H9 (cell line): ENCODE data around the gene TNFSF9. TPM values are rescaled to one million over a fixed set of nuclear protein-coding genes. Genes with fewer than 3 reads are reported as not detected.
"Not testable (repeated sequence)": the region's sequence is repeated elsewhere in the genome, so short reads cannot be mapped to it uniquely, and the experiment has no call there.

Experiments used
- DNase-seq: peaks from one replicate; pipeline ENCODE4 v3.0.0-alpha.2; 2017
- H2AFZ ChIP-seq: one replicate; pipeline ENCODE4 v1.6.1; 2013; ENCODE audit warnings: mild to moderate bottlenecking, low read length, control low read depth, moderate library complexity
- H2AK5ac ChIP-seq: 2 replicates; pipeline ENCODE4 v1.6.1; 2013; ENCODE audit warnings: low read length, control low read depth, mixed read lengths; ENCODE audit not compliant: insufficient read length
- H2BK120ac ChIP-seq: one replicate; pipeline ENCODE4 v1.6.1; 2013; ENCODE audit warnings: low read depth, mild to moderate bottlenecking, low read length, control low read depth, inconsistent platforms; ENCODE audit not compliant: poor library complexity, severe bottlenecking
- H2BK12ac ChIP-seq: 2 replicates; pipeline ENCODE4 v1.6.1; 2013; ENCODE audit warnings: low read length, control low read depth, mixed read lengths, low read depth; ENCODE audit not compliant: insufficient read length
- H2BK15ac ChIP-seq: 2 replicates; pipeline ENCODE4 v1.6.1; 2013; ENCODE audit warnings: low read depth, low read length, control low read depth
- H2BK20ac ChIP-seq: one replicate; pipeline ENCODE4 v1.6.1; 2013; ENCODE audit warnings: low read depth, mild to moderate bottlenecking, low read length, control low read depth, inconsistent platforms; ENCODE audit not compliant: poor library complexity, severe bottlenecking
- H2BK5ac ChIP-seq: 2 replicates; pipeline ENCODE4 v1.6.1; 2013; ENCODE audit warnings: low read length, control low read depth, mixed read lengths; ENCODE audit not compliant: insufficient read length
- H3K14ac ChIP-seq: 2 replicates; pipeline ENCODE4 v1.6.1; 2013; ENCODE audit warnings: low read length, control low read depth; ENCODE audit not compliant: insufficient read depth
- H3K18ac ChIP-seq: 2 replicates; pipeline ENCODE4 v1.6.1; 2013; ENCODE audit warnings: low read depth, mild to moderate bottlenecking, mixed read lengths, low read length, control low read depth; ENCODE audit not compliant: insufficient read length
- H3K23ac ChIP-seq: 2 replicates; pipeline ENCODE4 v1.6.1; 2013; ENCODE audit warnings: low read length, control low read depth, mixed read lengths, low read depth; ENCODE audit not compliant: insufficient read length
- H3K23me2 ChIP-seq: 2 replicates; pipeline ENCODE4 v1.6.1; 2013; ENCODE audit warnings: low read depth, mild to moderate bottlenecking, mixed read lengths, low read length, control low read depth; ENCODE audit not compliant: insufficient read length, poor library complexity, severe bottlenecking
- H3K27ac ChIP-seq: 2 replicates; pipeline ENCODE4 v1.5.1; 2013; ENCODE audit warnings: low read length, control low read depth, mixed read lengths, low read depth; ENCODE audit not compliant: insufficient read length
- H3K27me3 ChIP-seq: 2 replicates; pipeline ENCODE4 v1.6.1; 2013; ENCODE audit warnings: low read length, control low read depth, inconsistent platforms; ENCODE audit not compliant: insufficient read depth
- H3K4ac ChIP-seq: 2 replicates; pipeline ENCODE4 v1.6.1; 2013; ENCODE audit warnings: low read depth, mild to moderate bottlenecking, control low read depth, inconsistent platforms, low read length, moderate library complexity
- H3K4me1 ChIP-seq: 2 replicates; pipeline ENCODE4 v1.6.1; 2013; ENCODE audit warnings: low read length, control low read depth, inconsistent platforms; ENCODE audit not compliant: insufficient read depth
- H3K4me2 ChIP-seq: 2 replicates; pipeline ENCODE4 v1.6.1; 2013; ENCODE audit warnings: low read length, control low read depth, mixed read lengths; ENCODE audit not compliant: insufficient read length, insufficient read depth
- H3K56ac ChIP-seq: 2 replicates; pipeline ENCODE4 v1.6.1; 2013; ENCODE audit warnings: low read depth, mild to moderate bottlenecking, mixed read lengths, low read length, control low read depth; ENCODE audit not compliant: insufficient read length
- H3K79me1 ChIP-seq: 2 replicates; pipeline ENCODE4 v1.6.1; 2013; ENCODE audit warnings: low read depth, mild to moderate bottlenecking, moderate library complexity, low read length, control low read depth, inconsistent platforms; ENCODE audit not compliant: insufficient read depth, poor library complexity, severe bottlenecking
- H3K79me2 ChIP-seq: 2 replicates; pipeline ENCODE4 v1.6.1; 2013; ENCODE audit warnings: low read length, control low read depth, inconsistent platforms; ENCODE audit not compliant: insufficient read depth
- H3K9ac ChIP-seq: 2 replicates; pipeline ENCODE4 v1.6.1; 2013; ENCODE audit warnings: low read length, control low read depth, mixed read lengths; ENCODE audit not compliant: insufficient read length; ENCODE audit errors: extremely low read depth
- H3K9me3 ChIP-seq: one replicate; pipeline ENCODE4 v1.6.1; 2013; ENCODE audit warnings: low read depth, low read length, inconsistent platforms; ENCODE audit not compliant: control insufficient read depth
- H3T11ph ChIP-seq: one replicate; pipeline ENCODE4 v1.6.1; 2013; ENCODE audit warnings: mild to moderate bottlenecking, low read length, control low read depth, inconsistent platforms
- H4K20me1 ChIP-seq: one replicate; pipeline ENCODE4 v1.6.1; 2013; ENCODE audit not compliant: control insufficient read depth, insufficient read length, insufficient read depth
- H4K5ac ChIP-seq: 2 replicates; pipeline ENCODE4 v1.6.1; 2013; ENCODE audit warnings: low read depth, mild to moderate bottlenecking, mixed read lengths, low read length, control low read depth; ENCODE audit not compliant: insufficient read length
- H4K8ac ChIP-seq: replicated peaks from 2 replicates; pipeline ENCODE4 v1.6.1; 2013; ENCODE audit warnings: low read length, control low read depth, mixed read lengths, low read depth; ENCODE audit not compliant: insufficient read length
- H4K91ac ChIP-seq: 2 replicates; pipeline ENCODE4 v1.6.1; 2013; ENCODE audit warnings: low read depth, mild to moderate bottlenecking, moderate library complexity, mixed read lengths, low read length, control low read depth; ENCODE audit not compliant: insufficient read length
- H3K27ac Mint-ChIP-seq, 3 experiments: 2 replicates in 2 of 3; 3 replicates in 1 of 3; pipeline ENCODE4 v1.8.0; 2020 to 2021; ENCODE audit warnings: mixed read lengths in 3 of 3, mild to moderate bottlenecking in 1 of 3, moderate library complexity in 1 of 3
- H3K27me3 Mint-ChIP-seq: 2 replicates; pipeline ENCODE4 v1.8.0; 2021; ENCODE audit warnings: low read depth, mild to moderate bottlenecking, moderate library complexity, mixed read lengths
- H3K36me3 Mint-ChIP-seq, 3 experiments: 2 replicates in 2 of 3; 3 replicates in 1 of 3; pipeline ENCODE4 v1.8.0; 2020 to 2021; ENCODE audit warnings: low read depth in 3 of 3, mixed read lengths in 3 of 3; ENCODE audit not compliant: insufficient read depth in 1 of 3
- H3K4me1 Mint-ChIP-seq, 2 experiments: 2 replicates each; pipeline ENCODE4 v1.8.0; 2020; ENCODE audit warnings: mixed read lengths in 2 of 2
- H3K4me3 Mint-ChIP-seq, 2 experiments: 2 replicates in 1 of 2; 3 replicates in 1 of 2; pipeline ENCODE4 v1.8.0; 2020 to 2021; ENCODE audit warnings: mild to moderate bottlenecking in 2 of 2, mixed read lengths in 2 of 2, moderate library complexity in 1 of 2
- H3K9me3 Mint-ChIP-seq, 2 experiments: 2 replicates in 1 of 2; 3 replicates in 1 of 2; pipeline ENCODE4 v1.8.0; 2020; ENCODE audit warnings: mild to moderate bottlenecking in 2 of 2, mixed read lengths in 2 of 2, moderate library complexity in 1 of 2
- WGBS: extraction: QIAGEN DNeasy Blood & Tissue Kit; methylation state at CpG from one replicate; pipeline ENCODE4 v1.1.7; 2013; ENCODE audit warnings: missing lambda C conversion rate, low lambda C conversion rate, mixed read lengths; ENCODE audit not compliant: insufficient read length; ENCODE audit errors: extremely low coverage; 5-methylcytosine and 5-hydroxymethylcytosine counted together
- total RNA-seq: library from RNA; stranded (reverse); gene quantifications from 2 replicates; pipeline ENCODE4 v1.2.1, GENCODE V29; 2021
- TF ChIP-seq, protein P1 (sequence below): fragments of 200-600 bp; sonication (generic); conservative IDR thresholded peaks from 3 replicates; pipeline ENCODE4 v1.8.0; 2021; ENCODE audit warnings: antibody characterized with exemption, mild to moderate bottlenecking

TNFSF9 gene
- total RNA-seq, 1 experiment from 2014 or later: 1.9 TPM

- 100% methylated on average over 1 of the region's 11 CpGs for WGBS
- Mint-ChIP-seq H3K4me3 (no peak overlapping the region), H3K9me3 (peaks cover 0 to 15% of the 10 kb centered on the region in 2 experiments; a peak in 1 of 5 replicates), H3K27me3 (peaks cover 2% of the 10 kb centered on the region; the same call in 1 of the 2 replicates), H3K4me1 (peaks cover 9% of the 10 kb centered on the region in 2 experiments), H3K36me3 (no peaks in the 10 kb centered on the region), H3K27ac (no peak overlapping the region)
- Histone ChIP-seq H4K8ac (no peak overlapping the region), H3K14ac (no peak overlapping the region), H2BK120ac (no peak overlapping the region), H3K4me2 (no peak overlapping the region), H3K27ac (no peak overlapping the region), H2BK5ac (no peak overlapping the region), H3K79me2 (no peaks in the 10 kb centered on the region), H2BK15ac (no peak overlapping the region), H3K27me3 (no peaks in the 10 kb centered on the region), H3K9ac (no peak overlapping the region), H3K4ac (no peak overlapping the region), H2AK5ac (no peak overlapping the region), H2BK12ac (no peak overlapping the region), H3K23ac (no peak overlapping the region), H3K79me1 (no peaks in the 10 kb centered on the region), H4K91ac (no peak overlapping the region), H3K56ac (no peak overlapping the region), H3K23me2 (no peaks in the 10 kb centered on the region), H3K18ac (no peak overlapping the region), H3K4me1 (no peaks in the 10 kb centered on the region), H3K9me3 (no peaks in the 10 kb centered on the region), H4K5ac (no peak overlapping the region), H3T11ph (no peak overlapping the region), H2AFZ (peak overlapping the region; percentile 49), H4K20me1 (no peaks in the 10 kb centered on the region), H2BK20ac (no peak overlapping the region)
- DNase-seq: no peak
- TF ChIP-seq, protein P1, sequence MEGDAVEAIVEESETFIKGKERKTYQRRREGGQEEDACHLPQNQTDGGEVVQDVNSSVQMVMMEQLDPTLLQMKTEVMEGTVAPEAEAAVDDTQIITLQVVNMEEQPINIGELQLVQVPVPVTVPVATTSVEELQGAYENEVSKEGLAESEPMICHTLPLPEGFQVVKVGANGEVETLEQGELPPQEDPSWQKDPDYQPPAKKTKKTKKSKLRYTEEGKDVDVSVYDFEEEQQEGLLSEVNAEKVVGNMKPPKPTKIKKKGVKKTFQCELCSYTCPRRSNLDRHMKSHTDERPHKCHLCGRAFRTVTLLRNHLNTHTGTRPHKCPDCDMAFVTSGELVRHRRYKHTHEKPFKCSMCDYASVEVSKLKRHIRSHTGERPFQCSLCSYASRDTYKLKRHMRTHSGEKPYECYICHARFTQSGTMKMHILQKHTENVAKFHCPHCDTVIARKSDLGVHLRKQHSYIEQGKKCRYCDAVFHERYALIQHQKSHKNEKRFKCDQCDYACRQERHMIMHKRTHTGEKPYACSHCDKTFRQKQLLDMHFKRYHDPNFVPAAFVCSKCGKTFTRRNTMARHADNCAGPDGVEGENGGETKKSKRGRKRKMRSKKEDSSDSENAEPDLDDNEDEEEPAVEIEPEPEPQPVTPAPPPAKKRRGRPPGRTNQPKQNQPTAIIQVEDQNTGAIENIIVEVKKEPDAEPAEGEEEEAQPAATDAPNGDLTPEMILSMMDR: no peak
Measured at GRCh38 chr19:6556480-6557195, 25.8 kb downstream of the TNFSF9 start.

DNA sequence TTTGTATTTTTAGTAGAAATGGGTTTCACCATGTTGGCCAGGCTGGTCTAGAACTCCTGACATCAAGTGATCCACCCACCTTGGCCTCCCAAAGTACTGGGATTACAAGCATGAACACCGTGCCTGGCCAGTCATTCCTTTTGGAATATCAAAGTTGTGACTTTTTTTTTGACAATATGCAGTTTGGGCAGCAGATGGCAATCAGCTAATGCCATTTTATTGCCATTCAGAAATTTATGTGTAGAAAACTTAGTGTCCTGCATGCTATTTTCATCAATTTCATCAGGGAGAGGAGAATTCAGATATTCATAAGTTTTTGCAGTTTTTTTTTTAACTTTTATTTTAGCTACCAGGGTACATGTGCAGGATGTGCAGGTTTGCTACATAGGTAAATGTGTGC lies 31.6 kb downstream of the TNFSF9 start:
- H2BK120ac ChIP-seq, H3K27me3 ChIP-seq, H3K4me2 ChIP-seq, H2BK5ac ChIP-seq, H3K36me3 Mint-ChIP-seq, H3K23ac ChIP-seq, H2AFZ ChIP-seq, H3K79me2 ChIP-seq, H3K4ac ChIP-seq, DNase-seq, H2BK20ac ChIP-seq, H3K9me3 ChIP-seq, H2AK5ac ChIP-seq, H3T11ph ChIP-seq, H2BK12ac ChIP-seq, H3K4me1 ChIP-seq, H4K8ac ChIP-seq, H3K9ac ChIP-seq, H2BK15ac ChIP-seq, H3K56ac ChIP-seq, H3K27ac Mint-ChIP-seq, H4K5ac ChIP-seq, H3K23me2 ChIP-seq, H3K18ac ChIP-seq, H4K91ac ChIP-seq, H3K4me1 Mint-ChIP-seq, H3K79me1 ChIP-seq, H3K14ac ChIP-seq, H3K27ac ChIP-seq, H4K20me1 ChIP-seq, H3K4me3 Mint-ChIP-seq: not testable (repeated sequence)
- no CpG with 5 or more reads among the region's 1 CpG for WGBS
- H3K27me3 Mint-ChIP-seq: peaks cover 17% of the 10 kb centered on the region
- H3K9me3 Mint-ChIP-seq: peaks cover 21 to 46% of the 10 kb centered on the region in 2 experiments
